ENCODE data around the gene CPSF6.

- no peak for TF ChIP-seq CTCF (IDR thresholded peaks at IDR 0.05)
- TF ChIP-seq ZFX (IDR thresholded peaks at IDR 0.05; ENCODE audit: borderline replicate concordance) = no peak
These were observed 70.1 kb downstream of the CPSF6 start for GRCh38 chr12:69309461-69309860.

Measured in 22Rv1 (cell line).